Endothelial cell of umbilical vein (primary cell): ENCODE data around the gene THOC5.

Source experiments
- CTCF ChIP-seq, 2 donors: IDR thresholded peaks; 1 replicate in 1 of 2; 2 replicates in 1 of 2; pipeline ENCODE4 v1.5.1; 2011; ENCODE audit warnings: low read length in 2 of 2, mild to moderate bottlenecking in 2 of 2, moderate library complexity in 2 of 2, control low read depth in 1 of 2, inconsistent platforms in 1 of 2, low read depth in 1 of 2; ENCODE audit not compliant: insufficient read depth in 1 of 2; ENCODE audit errors: extremely low read depth in 1 of 2
- EZH2 ChIP-seq: IDR thresholded peaks from 2 replicates; pipeline ENCODE4 v1.6.1; 2012; ENCODE audit warnings: borderline replicate concordance, low read depth, mild to moderate bottlenecking, moderate library complexity, low read length, inconsistent platforms; ENCODE audit not compliant: severe bottlenecking
- MAX ChIP-seq: IDR thresholded peaks from 2 replicates; pipeline ENCODE4 v1.6.1; 2011; ENCODE audit not compliant: insufficient read depth, insufficient read length
- POLR2A ChIP-seq: IDR thresholded peaks from 2 replicates; pipeline ENCODE4 v1.6.1; 2012; ENCODE audit warnings: low read depth, mild to moderate bottlenecking, control low read depth, low read length

- TF ChIP-seq POLR2A = no peak
- TF ChIP-seq CTCF (IDR thresholded peaks at IDR 0.05; ENCODE audit: extremely low read depth in 1 of 2, insufficient read depth in 1 of 2, low read depth in 1 of 2, low read length in 2 of 2) = no peak
- peak; percentile 76 for TF ChIP-seq MAX
- peak; percentile 97 for TF ChIP-seq EZH2
These were observed 72.9 kb downstream of the THOC5 start for GRCh38 chr22:29480512-29481264.
